ENCODE results near the gene SPACA9.

DNA sequence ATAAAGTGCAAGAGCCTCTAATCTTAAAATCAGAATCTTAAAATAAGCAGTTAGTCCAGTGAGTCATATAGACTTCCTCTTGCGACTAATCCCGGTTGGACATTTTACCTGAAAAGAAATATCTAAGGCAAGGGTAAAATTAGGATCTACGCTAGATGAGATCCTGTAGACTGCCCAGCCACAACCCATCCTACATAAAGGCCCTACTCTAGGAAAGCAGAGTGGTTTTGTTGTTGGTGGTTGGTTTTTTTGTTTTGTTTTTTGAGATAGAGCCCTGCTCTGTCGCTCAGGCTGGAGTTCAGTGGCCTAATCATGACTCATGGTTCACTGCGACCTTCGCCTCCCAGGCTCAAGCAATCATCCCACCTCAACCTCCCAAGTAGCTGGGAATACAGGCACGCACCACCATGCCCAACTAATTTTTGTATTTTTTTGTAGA lies 58.8 kb downstream of the SPACA9 start:
- no peak for TF ChIP-seq NR2C2 (IDR thresholded peaks at IDR 0.05; ENCODE audit: borderline replicate concordance, control insufficient read depth, insufficient read length, low read depth)
- TF ChIP-seq HDAC6 (IDR thresholded peaks at IDR 0.05; ENCODE audit: unreplicated experiment) = no peak
- TF ChIP-seq JUNB (IDR thresholded peaks at IDR 0.05) = no peak
- no peak for TF ChIP-seq EP300 (IDR thresholded peaks at IDR 0.05; ENCODE audit: borderline replicate concordance in 1 of 2, control insufficient read depth in 1 of 2, low read depth in 2 of 2, low read length in 2 of 2)
- no peak for TF ChIP-seq NFIC (IDR thresholded peaks at IDR 0.05; ENCODE audit: low read depth, low read length)
- no peak for TF ChIP-seq TCF3 (IDR thresholded peaks at IDR 0.05; ENCODE audit: borderline replicate concordance, insufficient read depth, low read depth, low read length)
- TF ChIP-seq, protein P1, sequence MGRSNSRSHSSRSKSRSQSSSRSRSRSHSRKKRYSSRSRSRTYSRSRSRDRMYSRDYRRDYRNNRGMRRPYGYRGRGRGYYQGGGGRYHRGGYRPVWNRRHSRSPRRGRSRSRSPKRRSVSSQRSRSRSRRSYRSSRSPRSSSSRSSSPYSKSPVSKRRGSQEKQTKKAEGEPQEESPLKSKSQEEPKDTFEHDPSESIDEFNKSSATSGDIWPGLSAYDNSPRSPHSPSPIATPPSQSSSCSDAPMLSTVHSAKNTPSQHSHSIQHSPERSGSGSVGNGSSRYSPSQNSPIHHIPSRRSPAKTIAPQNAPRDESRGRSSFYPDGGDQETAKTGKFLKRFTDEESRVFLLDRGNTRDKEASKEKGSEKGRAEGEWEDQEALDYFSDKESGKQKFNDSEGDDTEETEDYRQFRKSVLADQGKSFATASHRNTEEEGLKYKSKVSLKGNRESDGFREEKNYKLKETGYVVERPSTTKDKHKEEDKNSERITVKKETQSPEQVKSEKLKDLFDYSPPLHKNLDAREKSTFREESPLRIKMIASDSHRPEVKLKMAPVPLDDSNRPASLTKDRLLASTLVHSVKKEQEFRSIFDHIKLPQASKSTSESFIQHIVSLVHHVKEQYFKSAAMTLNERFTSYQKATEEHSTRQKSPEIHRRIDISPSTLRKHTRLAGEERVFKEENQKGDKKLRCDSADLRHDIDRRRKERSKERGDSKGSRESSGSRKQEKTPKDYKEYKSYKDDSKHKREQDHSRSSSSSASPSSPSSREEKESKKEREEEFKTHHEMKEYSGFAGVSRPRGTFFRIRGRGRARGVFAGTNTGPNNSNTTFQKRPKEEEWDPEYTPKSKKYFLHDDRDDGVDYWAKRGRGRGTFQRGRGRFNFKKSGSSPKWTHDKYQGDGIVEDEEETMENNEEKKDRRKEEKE (IDR thresholded peaks at IDR 0.05) = no peak
- no peak for TF ChIP-seq MYC (IDR thresholded peaks at IDR 0.05; ENCODE audit: insufficient read depth, insufficient read length, insufficient replicate concordance, low read length, severe bottlenecking)

Data from GM12878 (cell line).